ENCODE data around the gene RIPPLY1. TPM values are rescaled to one million over a fixed set of nuclear protein-coding genes. Genes with fewer than 3 reads are reported as not detected.

Gene RIPPLY1, protein sequence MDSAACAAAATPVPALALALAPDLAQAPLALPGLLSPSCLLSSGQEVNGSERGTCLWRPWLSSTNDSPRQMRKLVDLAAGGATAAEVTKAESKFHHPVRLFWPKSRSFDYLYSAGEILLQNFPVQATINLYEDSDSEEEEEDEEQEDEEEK
- total RNA-seq = not detected in 2 replicates

DNA sequence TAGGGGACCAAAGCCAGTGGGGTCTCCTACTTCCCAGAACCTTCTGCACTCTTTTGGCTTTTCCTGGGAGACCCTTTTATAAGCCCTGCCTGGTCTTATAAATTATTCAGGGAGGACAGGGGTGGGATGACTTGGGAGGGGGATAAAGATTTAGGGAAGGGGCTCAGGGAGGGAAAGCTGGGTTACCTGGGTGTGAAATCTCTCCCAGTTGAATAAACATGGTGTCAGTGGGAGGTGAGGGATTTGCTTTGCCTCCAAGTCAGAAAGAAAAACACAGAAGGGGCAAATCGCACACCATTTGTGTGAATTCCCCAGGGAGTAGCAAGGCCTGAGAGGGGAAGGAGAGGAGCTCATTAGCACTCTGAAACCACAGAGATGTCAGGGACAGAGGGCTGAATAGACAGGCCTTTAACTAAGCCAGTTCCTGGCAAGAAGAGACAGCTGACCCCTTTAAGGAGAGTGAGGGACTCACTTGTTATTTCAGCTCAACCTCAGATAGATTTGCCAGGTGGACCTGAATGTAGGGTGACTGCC is at the start of gene RIPPLY1:
Gene RIPPLY1, minus strand, starts transcription at position 51 of the 534 bp plus-strand sequence. CDS start 54 bp downstream, outside the sequence.
- no peaks in the 10 kb centered on the region for H3K36me3 Mint-ChIP-seq (ENCODE audit: low read depth)

DNA sequence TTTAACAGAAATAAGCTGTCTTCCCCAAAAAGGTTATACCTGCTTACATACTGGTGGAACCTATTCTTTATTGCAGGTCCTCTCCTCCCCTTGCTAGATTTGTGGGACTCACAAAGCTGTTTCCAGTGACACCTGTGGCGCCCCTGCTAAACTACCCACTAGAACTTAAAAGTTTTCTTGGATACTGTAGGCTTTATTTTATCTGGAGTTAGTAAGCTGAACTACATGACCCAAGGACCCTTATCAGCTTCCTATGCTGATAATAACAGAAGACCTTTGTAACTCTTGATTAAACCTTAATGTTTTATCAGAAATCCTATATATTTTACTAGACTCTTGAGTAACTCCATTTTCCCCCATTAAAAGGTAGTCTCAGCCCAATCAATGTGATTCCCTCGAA is 49.4 kb upstream of the RIPPLY1 start:
- Mint-ChIP-seq H3K4me1 (ENCODE audit: low read depth) (no peaks in the 10 kb centered on the region), H3K27ac (no peak overlapping the region)
- intact Hi-C loops (cut with micrococcal nuclease) = loop anchor here (2.0 kb wide), 1 partner anchor 54 kb away; no protein-coding TSS in a partner anchor

More for the DNA sequence above, at the start of gene RIPPLY1:
- Mint-ChIP-seq H3K4me1 (ENCODE audit: low read depth) (no peaks in the 10 kb centered on the region), H3K27ac (no peak within 1 kb of the TSS), H3K27me3 (ENCODE audit: low read depth) (no peaks in the 10 kb centered on the region), H3K9me3 (no peaks in the 10 kb centered on the region), H3K4me3 (ENCODE audit: low read depth) (no peak within 1 kb of the TSS)
- intact Hi-C loops (cut with micrococcal nuclease) = no loop called here
- DNase-seq (ENCODE audit: low spot score) = no peak

GRCh38 chrX:106952089-106952488 is 48.9 kb upstream of the RIPPLY1 start:
- Mint-ChIP-seq H3K36me3 (ENCODE audit: low read depth) (no peaks in the 10 kb centered on the region), H3K4me3 (ENCODE audit: low read depth) (no peak overlapping the region), H3K9me3 (no peaks in the 10 kb centered on the region), H3K27me3 (ENCODE audit: low read depth) (no peaks in the 10 kb centered on the region), H3K27ac (no peak overlapping the region), H3K4me1 (ENCODE audit: low read depth) (no peaks in the 10 kb centered on the region)
- intact Hi-C loops (cut with micrococcal nuclease) = loop anchor here (2.0 kb wide), 1 partner anchor 53 kb away; no protein-coding TSS in a partner anchor
- no peak for DNase-seq (ENCODE audit: low spot score)

More for the DNA sequence above, 49.4 kb upstream of the RIPPLY1 start:
- DNase-seq (ENCODE audit: low spot score) = no peak
- H3K36me3 Mint-ChIP-seq (ENCODE audit: low read depth) = no peaks in the 10 kb centered on the region
- H3K9me3 Mint-ChIP-seq = no peaks in the 10 kb centered on the region
- H3K27me3 Mint-ChIP-seq (ENCODE audit: low read depth) = no peaks in the 10 kb centered on the region
- H3K4me3 Mint-ChIP-seq (ENCODE audit: low read depth) = no peak overlapping the region

- intact Hi-C loops (cut with micrococcal nuclease) = no loop called here
- Mint-ChIP-seq H3K4me3 (ENCODE audit: low read depth) (no peak overlapping the region), H3K27ac (no peak overlapping the region), H3K4me1 (ENCODE audit: low read depth) (no peaks in the 10 kb centered on the region), H3K36me3 (ENCODE audit: low read depth) (no peaks in the 10 kb centered on the region), H3K9me3 (no peaks in the 10 kb centered on the region), H3K27me3 (ENCODE audit: low read depth) (no peaks in the 10 kb centered on the region)
- no peak for DNase-seq (ENCODE audit: low spot score)
These were observed 48.1 kb upstream of the RIPPLY1 start for GRCh38 chrX:106951230-106951629.

- no peaks in the 10 kb centered on the region for H3K4me1 Mint-ChIP-seq (ENCODE audit: low read depth)
- H3K36me3 Mint-ChIP-seq (ENCODE audit: low read depth) = no peaks in the 10 kb centered on the region
- intact Hi-C loops (cut with micrococcal nuclease) = no loop called here
- H3K27ac Mint-ChIP-seq = no peak overlapping the region
- DNase-seq (ENCODE audit: low spot score) = no peak
- H3K27me3 Mint-ChIP-seq (ENCODE audit: low read depth) = no peaks in the 10 kb centered on the region
- no peaks in the 10 kb centered on the region for H3K9me3 Mint-ChIP-seq
- no peak overlapping the region for H3K4me3 Mint-ChIP-seq (ENCODE audit: low read depth)
These were observed 47.2 kb upstream of the RIPPLY1 start for GRCh38 chrX:106950381-106950780.

DNA sequence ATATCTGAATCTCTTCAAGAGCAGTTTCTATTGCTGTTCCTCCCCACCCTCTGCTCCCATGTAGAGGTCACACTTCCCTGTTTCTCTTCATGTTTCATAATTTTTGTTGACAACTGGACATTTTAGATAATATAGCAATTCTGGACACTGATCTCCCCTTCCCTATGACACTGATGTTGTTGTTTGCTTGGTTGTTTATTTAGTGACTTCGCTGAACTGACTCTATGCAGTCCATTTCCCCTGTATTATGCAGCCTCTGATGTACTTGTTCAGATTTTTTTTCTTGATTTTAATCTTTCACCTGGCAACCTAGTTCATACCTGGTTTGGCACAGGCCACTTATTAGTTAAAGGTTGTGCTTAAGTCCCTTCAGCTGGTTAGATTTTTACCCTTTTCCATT is 46.2 kb upstream of the RIPPLY1 start:
- H3K4me3 Mint-ChIP-seq (ENCODE audit: low read depth) = no peak overlapping the region
- intact Hi-C loops (cut with micrococcal nuclease) = no loop called here
- DNase-seq (ENCODE audit: low spot score) = no peak
- H3K36me3 Mint-ChIP-seq (ENCODE audit: low read depth) = no peaks in the 10 kb centered on the region
- H3K4me1 Mint-ChIP-seq (ENCODE audit: low read depth) = no peaks in the 10 kb centered on the region
- no peaks in the 10 kb centered on the region for H3K9me3 Mint-ChIP-seq
- H3K27me3 Mint-ChIP-seq (ENCODE audit: low read depth) = no peaks in the 10 kb centered on the region
- no peak overlapping the region for H3K27ac Mint-ChIP-seq

- H3K36me3 Mint-ChIP-seq (ENCODE audit: low read depth) = no peaks in the 10 kb centered on the region
- intact Hi-C loops (cut with micrococcal nuclease) = no loop called here
- DNase-seq (ENCODE audit: low spot score) = no peak
These were observed 45.5 kb upstream of the RIPPLY1 start for GRCh38 chrX:106948641-106949040.

GRCh38 chrX:106946464-106946863 is 43.3 kb upstream of the RIPPLY1 start:
- Mint-ChIP-seq H3K4me1 (ENCODE audit: low read depth) (no peaks in the 10 kb centered on the region), H3K27ac (no peak overlapping the region), H3K9me3 (no peaks in the 10 kb centered on the region), H3K4me3 (ENCODE audit: low read depth) (no peak overlapping the region), H3K27me3 (ENCODE audit: low read depth) (no peaks in the 10 kb centered on the region), H3K36me3 (ENCODE audit: low read depth) (no peaks in the 10 kb centered on the region)
- DNase-seq (ENCODE audit: low spot score) = no peak
- intact Hi-C loops (cut with micrococcal nuclease) = no loop called here

More at GRCh38 chrX:106948641-106949040, 45.5 kb upstream of the RIPPLY1 start:
- no peaks in the 10 kb centered on the region for H3K4me1 Mint-ChIP-seq (ENCODE audit: low read depth)
- H3K27ac Mint-ChIP-seq = no peak overlapping the region
- H3K27me3 Mint-ChIP-seq (ENCODE audit: low read depth) = no peaks in the 10 kb centered on the region
- no peaks in the 10 kb centered on the region for H3K9me3 Mint-ChIP-seq
- H3K4me3 Mint-ChIP-seq (ENCODE audit: low read depth) = no peak overlapping the region

DNA sequence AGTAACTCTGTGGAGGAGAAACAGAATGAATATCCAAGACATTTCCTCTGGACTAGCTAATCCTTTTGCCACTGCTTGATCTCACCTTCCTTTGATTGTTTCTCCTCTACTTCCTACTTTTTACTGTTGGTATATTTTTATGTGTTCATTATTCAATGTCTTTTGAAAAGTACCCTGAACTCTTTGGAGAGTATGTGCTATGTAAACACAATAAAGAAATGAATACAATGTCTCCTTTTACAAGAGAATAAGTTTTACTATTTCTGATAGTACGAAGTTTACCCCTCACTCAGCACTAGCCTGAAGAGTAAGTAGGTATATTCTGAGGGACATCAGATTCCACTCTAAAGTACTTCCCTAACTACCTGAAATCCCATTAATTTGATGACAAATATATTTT is 36.9 kb upstream of the RIPPLY1 start:
- Mint-ChIP-seq H3K4me1 (ENCODE audit: low read depth) (no peaks in the 10 kb centered on the region), H3K36me3 (ENCODE audit: low read depth) (no peaks in the 10 kb centered on the region), H3K4me3 (ENCODE audit: low read depth) (no peak overlapping the region), H3K27ac (no peak overlapping the region), H3K27me3 (ENCODE audit: low read depth) (no peaks in the 10 kb centered on the region), H3K9me3 (no peaks in the 10 kb centered on the region)
- intact Hi-C loops (cut with micrococcal nuclease) = no loop called here
- DNase-seq (ENCODE audit: low spot score) = no peak

GRCh38 chrX:106939566-106939965 is 36.4 kb upstream of the RIPPLY1 start:
- no peaks in the 10 kb centered on the region for H3K36me3 Mint-ChIP-seq (ENCODE audit: low read depth)
- intact Hi-C loops (cut with micrococcal nuclease) = no loop called here
- no peak overlapping the region for H3K27ac Mint-ChIP-seq
- no peaks in the 10 kb centered on the region for H3K27me3 Mint-ChIP-seq (ENCODE audit: low read depth)
- no peak overlapping the region for H3K4me3 Mint-ChIP-seq (ENCODE audit: low read depth)
- DNase-seq (ENCODE audit: low spot score) = no peak
- no peaks in the 10 kb centered on the region for H3K4me1 Mint-ChIP-seq (ENCODE audit: low read depth)
- no peaks in the 10 kb centered on the region for H3K9me3 Mint-ChIP-seq

DNA sequence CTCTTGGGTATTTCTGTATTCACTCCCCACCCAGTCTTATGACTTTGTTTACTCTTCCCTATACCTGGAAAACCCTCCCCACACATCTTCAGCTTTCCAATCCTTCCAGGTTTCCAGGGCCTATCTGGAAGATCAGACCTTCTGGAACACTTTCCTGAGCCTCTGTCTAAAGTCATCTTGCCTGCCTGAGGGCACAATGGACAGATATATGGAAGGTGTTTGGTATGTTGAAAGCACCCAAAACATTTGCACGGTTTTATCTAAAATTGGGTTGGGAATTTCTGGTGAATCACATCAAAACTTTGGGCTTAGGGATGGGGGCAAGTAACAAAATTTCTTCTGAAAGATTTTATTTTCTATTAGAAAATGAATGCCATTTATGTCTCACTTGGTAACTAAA is 33.1 kb upstream of the RIPPLY1 start:
- no peaks in the 10 kb centered on the region for H3K36me3 Mint-ChIP-seq (ENCODE audit: low read depth)
- no peaks in the 10 kb centered on the region for H3K9me3 Mint-ChIP-seq
- DNase-seq (ENCODE audit: low spot score) = no peak
- intact Hi-C loops (cut with micrococcal nuclease) = no loop called here
- H3K27ac Mint-ChIP-seq = no peak overlapping the region
- no peak overlapping the region for H3K4me3 Mint-ChIP-seq (ENCODE audit: low read depth)
- H3K27me3 Mint-ChIP-seq (ENCODE audit: low read depth) = no peaks in the 10 kb centered on the region
- H3K4me1 Mint-ChIP-seq (ENCODE audit: low read depth) = no peaks in the 10 kb centered on the region

GRCh38 chrX:106935175-106935574 is 32.0 kb upstream of the RIPPLY1 start:
- DNase-seq (ENCODE audit: low spot score) = no peak
- Mint-ChIP-seq H3K36me3 (ENCODE audit: low read depth) (no peaks in the 10 kb centered on the region), H3K27ac (no peak overlapping the region), H3K4me1 (ENCODE audit: low read depth) (no peaks in the 10 kb centered on the region), H3K4me3 (ENCODE audit: low read depth) (no peak overlapping the region), H3K27me3 (ENCODE audit: low read depth) (no peaks in the 10 kb centered on the region), H3K9me3 (no peaks in the 10 kb centered on the region)
- intact Hi-C loops (cut with micrococcal nuclease) = no loop called here

DNA sequence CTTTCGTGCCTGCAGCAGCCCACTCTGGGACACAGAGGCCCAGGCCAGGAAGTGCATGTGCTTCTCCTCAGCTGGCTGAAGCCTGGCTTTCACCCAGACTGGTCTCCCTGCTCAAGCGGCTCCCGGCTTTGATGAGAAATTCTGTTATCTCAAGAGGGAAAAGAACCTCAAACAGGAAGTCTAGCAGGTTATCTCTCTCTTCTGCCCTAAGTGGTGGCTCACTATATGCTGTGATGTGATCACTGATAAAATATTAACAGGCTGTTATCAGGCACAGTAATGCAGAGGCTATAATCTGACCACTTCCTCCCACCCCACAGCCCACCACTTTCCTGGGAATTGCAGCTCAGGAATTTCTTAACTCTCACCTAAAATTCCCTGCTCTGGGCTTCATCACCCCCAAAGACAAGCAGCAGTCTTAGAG is 30.4 kb upstream of the RIPPLY1 start:
- intact Hi-C loops (cut with micrococcal nuclease) = no loop called here
- Mint-ChIP-seq H3K9me3 (no peaks in the 10 kb centered on the region), H3K27me3 (ENCODE audit: low read depth) (no peaks in the 10 kb centered on the region), H3K27ac (no peak overlapping the region), H3K36me3 (ENCODE audit: low read depth) (no peaks in the 10 kb centered on the region), H3K4me1 (ENCODE audit: low read depth) (no peaks in the 10 kb centered on the region), H3K4me3 (ENCODE audit: low read depth) (no peak overlapping the region)
- no peak for DNase-seq (ENCODE audit: low spot score)
